Measurements from ENCODE around the gene ST6GAL1. TPM values are rescaled to one million over a fixed set of nuclear protein-coding genes. Genes with fewer than 3 reads are reported as not detected.
"Not testable (repeated sequence)": the region's sequence is repeated elsewhere in the genome, so short reads cannot be mapped to it uniquely, and the experiment has no call there.

Gene ST6GAL1
- total RNA-seq, 1 donor, result 3.3 TPM

GRCh38 chr3:186964616-186965015, 34.3 kb downstream of the ST6GAL1 start:
- H3K4me3 ChIP-seq (ENCODE audit: low read depth, low read length), result no peak overlapping the region
- TF ChIP-seq CTCF (IDR thresholded peaks at IDR 0.05; ENCODE audit: insufficient read depth, low read length), result no peak
- no peak for DNase-seq (ENCODE audit: low read depth)

GRCh38 chr3:186965141-186965879, 35.0 kb downstream of the ST6GAL1 start:
- TF ChIP-seq CTCF (IDR thresholded peaks at IDR 0.05; ENCODE audit: insufficient read depth, low read length), result no peak
- H3K4me3 ChIP-seq (ENCODE audit: low read depth, low read length), result no peak overlapping the region
- no peak for DNase-seq (ENCODE audit: low read depth)

- DNase-seq (ENCODE audit: low read depth), result no peak
- no peak overlapping the region for H3K4me3 ChIP-seq (ENCODE audit: low read depth, low read length)
- no peak for TF ChIP-seq CTCF (IDR thresholded peaks at IDR 0.05; ENCODE audit: insufficient read depth, low read length)
These were observed 36.1 kb downstream of the ST6GAL1 start for GRCh38 chr3:186966406-186966805.

GRCh38 chr3:186967236-186967635, 36.9 kb downstream of the ST6GAL1 start:
- H3K4me3 ChIP-seq (ENCODE audit: low read depth, low read length); DNase-seq (ENCODE audit: low read depth): not testable (repeated sequence)

GRCh38 chr3:186967686-186968085, 37.4 kb downstream of the ST6GAL1 start:
- DNase-seq (ENCODE audit: low read depth), result no peak
- H3K4me3 ChIP-seq (ENCODE audit: low read depth, low read length), result no peak overlapping the region
- TF ChIP-seq CTCF (IDR thresholded peaks at IDR 0.05; ENCODE audit: insufficient read depth, low read length), result no peak

GRCh38 chr3:186969607-186970006, 39.3 kb downstream of the ST6GAL1 start:
- TF ChIP-seq CTCF (IDR thresholded peaks at IDR 0.05; ENCODE audit: insufficient read depth, low read length), result no peak
- DNase-seq (ENCODE audit: low read depth), result no peak
- H3K4me3 ChIP-seq (ENCODE audit: low read depth, low read length), result no peak overlapping the region

GRCh38 chr3:186971106-186971505, 40.8 kb downstream of the ST6GAL1 start:
- DNase-seq (ENCODE audit: low read depth); H3K4me3 ChIP-seq (ENCODE audit: low read depth, low read length): not testable (repeated sequence)

GRCh38 chr3:186971578-186971977, 41.3 kb downstream of the ST6GAL1 start:
- no peak for TF ChIP-seq CTCF (IDR thresholded peaks at IDR 0.05; ENCODE audit: insufficient read depth, low read length)
- no peak for DNase-seq (ENCODE audit: low read depth)
- no peak overlapping the region for H3K4me3 ChIP-seq (ENCODE audit: low read depth, low read length)
